Muscle of leg (tissue), 11 donors: ENCODE results near the gene CA12. TPM values are rescaled to one million over a fixed set of nuclear protein-coding genes. Genes with fewer than 3 reads are reported as not detected.

Experiments used
- DNase-seq: peaks from one replicate; pipeline ENCODE4 v3.0.0; 2013
- H3K27ac ChIP-seq: one replicate; pipeline ENCODE4 v1.5.1; 2013; ENCODE audit warnings: mild to moderate bottlenecking, low read length, control low read depth
- H3K27me3 ChIP-seq: one replicate; pipeline ENCODE4 v1.6.1; 2013; ENCODE audit warnings: low read length; ENCODE audit not compliant: control insufficient read depth, insufficient read depth
- H3K36me3 ChIP-seq: one replicate; pipeline ENCODE4 v1.6.1; 2013; ENCODE audit warnings: low read length; ENCODE audit not compliant: control insufficient read depth, insufficient read depth
- H3K4me1 ChIP-seq: one replicate; pipeline ENCODE4 v1.6.1; 2013; ENCODE audit warnings: low read length; ENCODE audit not compliant: control insufficient read depth, insufficient read depth
- H3K4me3 ChIP-seq: one replicate; pipeline ENCODE4 v1.5.1; 2013; ENCODE audit warnings: low read length, control low read depth
- H3K9me3 ChIP-seq: replicated peaks from 2 replicates; pipeline ENCODE4 v1.6.1; 2013; ENCODE audit warnings: low read depth, low read length; ENCODE audit not compliant: control insufficient read depth
- WGBS: methylation state at CpG from one replicate; pipeline ENCODE4 v1.1.5; 2013; ENCODE audit warnings: missing lambda C conversion rate; ENCODE audit not compliant: insufficient coverage; 5-methylcytosine and 5-hydroxymethylcytosine counted together
- polyA plus RNA-seq, 8 donors: library from polyadenylated mRNA; unstranded; fragments of 120-200 nt; gene quantifications; one replicate each; pipeline versions ENCODE4 v1.2.1 to v1.2.3, GENCODE V29; 2013; ENCODE audit warnings: inconsistent platforms in 1 of 8, low replicate concordance in 1 of 8; ENCODE audit not compliant: insufficient read length in 8 of 8, insufficient read depth in 1 of 8
- total RNA-seq: library from RNA; stranded (reverse); fragments of 120-200 nt; gene quantifications from one replicate; pipeline ENCODE4 v1.2.4, GENCODE V29; 2013

Gene CA12
- total and polyA plus RNA-seq, 9 donors, result 0.46 to 2.9 (median 1.4) TPM

DNA sequence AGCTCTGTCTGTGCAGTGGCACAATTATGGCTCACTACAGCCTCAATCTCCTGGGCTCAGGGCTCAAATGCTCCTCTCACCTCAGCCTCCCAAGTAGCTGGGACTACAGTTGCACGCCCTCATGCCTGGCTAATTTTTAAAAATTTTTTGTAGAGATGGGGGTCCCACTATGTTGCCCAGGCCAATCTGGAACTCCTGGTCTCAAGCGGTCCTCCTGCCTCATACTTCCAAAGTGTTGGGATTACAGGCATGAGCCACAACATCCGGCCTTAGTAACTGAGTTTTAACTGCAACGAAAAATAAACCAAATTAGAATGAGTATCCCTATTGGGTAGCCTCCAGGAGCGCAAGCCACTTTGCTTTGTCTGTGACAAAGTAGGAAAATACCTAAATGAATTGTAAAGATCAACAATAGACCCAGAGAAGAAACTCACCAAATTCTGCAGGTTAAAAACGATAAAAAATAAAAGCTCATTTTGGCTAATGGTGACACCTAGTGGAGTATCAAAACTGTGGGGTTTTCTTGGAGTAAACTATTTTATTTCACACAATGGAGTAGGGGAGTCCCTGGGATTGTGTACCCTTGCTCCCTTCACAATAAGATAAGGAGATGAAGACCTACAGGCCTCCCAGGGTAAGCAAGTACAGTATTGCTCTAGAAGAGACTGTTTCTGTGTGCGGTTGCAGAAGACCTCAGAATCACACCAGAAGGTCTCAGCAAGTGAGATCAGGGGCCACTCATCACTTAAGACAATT lies 21.0 kb upstream of the CA12 start:
- H3K9me3 ChIP-seq, result no peaks in the 10 kb centered on the region
- no peaks in the 10 kb centered on the region for H3K27me3 ChIP-seq
- peaks cover 2% of the 10 kb centered on the region for H3K4me1 ChIP-seq
- WGBS, result 74% methylated on average over 4 of the region's 7 CpGs
- no peak overlapping the region for H3K27ac ChIP-seq
- DNase-seq, result peak; percentile 59
- H3K36me3 ChIP-seq, result no peaks in the 10 kb centered on the region
- no peak overlapping the region for H3K4me3 ChIP-seq

DNA sequence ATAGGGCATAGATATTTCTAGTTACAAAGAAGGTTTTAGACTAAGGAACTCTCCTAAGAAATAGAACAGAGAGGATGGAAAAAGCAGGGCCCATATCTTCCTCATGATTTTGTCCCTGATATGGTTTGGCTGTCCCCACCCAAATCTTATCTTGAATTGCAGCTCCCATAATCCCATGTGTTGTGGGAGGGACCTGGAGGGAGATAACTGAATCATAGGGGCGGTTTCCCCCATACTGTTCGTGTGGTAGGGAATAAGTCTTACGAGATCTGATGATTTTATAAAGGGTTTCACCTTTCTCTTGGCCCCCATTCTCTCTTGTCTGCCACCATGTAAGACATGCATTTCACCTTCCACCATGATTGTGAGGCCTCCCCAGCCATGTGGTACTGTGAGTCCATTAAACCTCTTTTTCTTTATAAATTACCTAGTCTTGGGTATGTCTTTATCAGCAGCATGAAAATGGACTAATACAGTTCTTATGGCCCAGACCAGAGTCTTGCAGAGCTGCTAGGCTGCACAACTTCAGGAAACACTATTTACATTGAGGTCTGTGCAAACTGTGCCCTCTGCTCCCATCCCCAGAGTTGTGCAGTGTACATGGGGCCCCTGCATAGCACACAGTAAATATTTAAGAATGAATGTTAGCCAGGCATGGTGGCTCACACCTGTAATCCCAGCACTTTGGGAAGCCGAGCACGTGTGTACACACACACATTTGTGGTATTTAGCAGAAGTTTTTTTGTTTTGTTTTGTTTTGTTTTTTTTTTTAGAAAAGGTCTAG lies 20.3 kb upstream of the CA12 start:
- no peaks in the 10 kb centered on the region for H3K4me1 ChIP-seq
- no peaks in the 10 kb centered on the region for H3K36me3 ChIP-seq
- H3K9me3 ChIP-seq, result no peaks in the 10 kb centered on the region
- no peak overlapping the region for H3K27ac ChIP-seq
- DNase-seq, result no peak
- WGBS, result no CpG with 5 or more reads among the region's 5 CpGs
- no peaks in the 10 kb centered on the region for H3K27me3 ChIP-seq
- no peak overlapping the region for H3K4me3 ChIP-seq

GRCh38 chr15:63401078-63401477 lies 19.4 kb upstream of the CA12 start:
- Histone ChIP-seq H3K27me3 (no peaks in the 10 kb centered on the region), H3K27ac (no peak overlapping the region), H3K9me3 (no peaks in the 10 kb centered on the region), H3K4me3 (no peak overlapping the region), H3K4me1 (no peaks in the 10 kb centered on the region), H3K36me3 (no peaks in the 10 kb centered on the region)
- DNase-seq, result no peak
- WGBS, result no CpG with 5 or more reads among the region's 2 CpGs

GRCh38 chr15:63398456-63398855 lies 16.8 kb upstream of the CA12 start:
- Histone ChIP-seq H3K36me3 (no peaks in the 10 kb centered on the region), H3K4me1 (no peaks in the 10 kb centered on the region), H3K4me3 (no peak overlapping the region), H3K27me3 (no peaks in the 10 kb centered on the region), H3K9me3 (no peaks in the 10 kb centered on the region), H3K27ac (no peak overlapping the region)
- no peak for DNase-seq
- no CpG with 5 or more reads among the region's 2 CpGs for WGBS

GRCh38 chr15:63396152-63396928 lies 14.7 kb upstream of the CA12 start:
- no peak for DNase-seq
- Histone ChIP-seq H3K27me3 (no peaks in the 10 kb centered on the region), H3K36me3 (no peaks in the 10 kb centered on the region), H3K27ac (no peak overlapping the region), H3K9me3 (no peaks in the 10 kb centered on the region), H3K4me3 (no peak overlapping the region), H3K4me1 (no peaks in the 10 kb centered on the region)
- 58% methylated on average over 3 of the region's 8 CpGs for WGBS

DNA sequence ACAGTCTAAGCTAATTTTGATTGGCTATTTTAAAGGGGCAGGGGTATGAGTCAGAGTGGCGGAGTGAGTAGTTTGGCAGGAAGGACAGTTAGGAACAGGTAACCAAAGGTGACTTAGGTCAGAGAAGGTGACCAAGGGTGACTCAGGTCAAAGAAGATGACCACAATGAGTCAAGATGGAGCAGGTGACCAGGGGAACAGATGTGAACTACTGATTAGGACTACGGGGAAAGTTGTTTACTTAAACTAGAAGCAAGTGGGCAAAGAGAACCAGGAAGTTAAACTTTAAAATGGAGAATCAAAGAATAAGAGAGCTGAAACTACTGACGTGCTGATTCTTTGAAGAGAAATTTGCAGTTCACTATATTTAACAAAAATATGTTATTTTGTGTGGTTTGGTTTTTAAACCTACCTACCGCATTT lies 14.1 kb upstream of the CA12 start:
- H3K27ac ChIP-seq, result no peak overlapping the region
- H3K9me3 ChIP-seq, result no peaks in the 10 kb centered on the region
- 90% methylated on average over 1 of the region's 4 CpGs for WGBS
- no peaks in the 10 kb centered on the region for H3K27me3 ChIP-seq
- H3K36me3 ChIP-seq, result no peaks in the 10 kb centered on the region
- no peaks in the 10 kb centered on the region for H3K4me1 ChIP-seq
- no peak for DNase-seq
- no peak overlapping the region for H3K4me3 ChIP-seq

- Histone ChIP-seq H3K27ac (no peak overlapping the region), H3K27me3 (no peaks in the 10 kb centered on the region), H3K4me3 (no peak overlapping the region), H3K36me3 (no peaks in the 10 kb centered on the region), H3K9me3 (no peaks in the 10 kb centered on the region), H3K4me1 (no peaks in the 10 kb centered on the region)
- 73% methylated on average over 4 of the region's 7 CpGs for WGBS
- no peak for DNase-seq
Observed at GRCh38 chr15:63392361-63393009, 10.8 kb upstream of the CA12 start.

GRCh38 chr15:63391669-63392360 lies 10.2 kb upstream of the CA12 start:
- Histone ChIP-seq H3K4me1 (no peaks in the 10 kb centered on the region), H3K27me3 (no peaks in the 10 kb centered on the region), H3K36me3 (no peaks in the 10 kb centered on the region), H3K9me3 (no peaks in the 10 kb centered on the region), H3K4me3 (no peak overlapping the region), H3K27ac (no peak overlapping the region)
- 80% methylated on average over 5 of the region's 6 CpGs for WGBS
- no peak for DNase-seq

GRCh38 chr15:63390689-63391088 lies 9.0 kb upstream of the CA12 start:
- H3K27ac ChIP-seq, result no peak overlapping the region
- no peaks in the 10 kb centered on the region for H3K4me1 ChIP-seq
- H3K4me3 ChIP-seq, result no peak overlapping the region
- no peaks in the 10 kb centered on the region for H3K27me3 ChIP-seq
- DNase-seq, result no peak
- no peaks in the 10 kb centered on the region for H3K9me3 ChIP-seq
- 91% methylated on average over 1 of the region's 3 CpGs for WGBS
- H3K36me3 ChIP-seq, result no peaks in the 10 kb centered on the region
